Testis (tissue), 3 donors: ENCODE data around the gene AFF4. TPM values are rescaled to one million over a fixed set of nuclear protein-coding genes. Genes with fewer than 3 reads are reported as not detected.
"Not testable (repeated sequence)": the region's sequence is repeated elsewhere in the genome, so short reads cannot be mapped to it uniquely, and the experiment has no call there.

Source experiments
- DNase-seq: peaks from one replicate; pipeline ENCODE4 v3.0.0-alpha.2; 2019
- H3K27ac ChIP-seq, 2 donors: fragments of 200-600 bp; sonication (generic); one replicate each; pipeline ENCODE4 v1.5.1; 2019
- H3K27me3 ChIP-seq: fragments of 200-600 bp; sonication (generic); one replicate; pipeline ENCODE4 v1.5.1; 2019
- H3K36me3 ChIP-seq: fragments of 200-600 bp; sonication (generic); one replicate; pipeline ENCODE4 v1.5.1; 2017; ENCODE audit warnings: low read depth; ENCODE audit errors: missing control alignments
- H3K4me1 ChIP-seq: fragments of 200-600 bp; sonication (generic); one replicate; pipeline ENCODE4 v1.5.1; 2019
- H3K4me3 ChIP-seq, 2 donors: fragments of 200-600 bp; sonication (generic); one replicate each; pipeline ENCODE4 v1.5.1; 2017 to 2019
- H3K9me3 ChIP-seq: fragments of 200-600 bp; sonication (generic); one replicate; pipeline ENCODE4 v1.5.1; 2017
- POLR2A ChIP-seq: fragments of 450-650 bp; IDR thresholded peaks from one replicate; pipeline ENCODE4 v1.6.1; 2017; ENCODE audit warnings: antibody characterized with exemption, mild to moderate bottlenecking, moderate library complexity
- WGBS, 2 donors: methylation state at CpG; one replicate each; pipeline ENCODE4 v1.1.5; 2018; 5-methylcytosine and 5-hydroxymethylcytosine counted together
- intact Hi-C: fragments of 100-400 bp; cut with DNase I; formaldehyde crosslinking; loops from one replicate; pipeline ENCODE4 v1.15.1; 2023; ENCODE audit warnings: low total_unique reads
- polyA plus RNA-seq: library from polyadenylated mRNA; stranded (reverse); fragments of 350-450 nt; fragmentation: Illumina TruSeq; extraction: RNeasy Lipid Tissue Mini Kit (QIAGEN cat#74804); gene quantifications from one replicate; pipeline ENCODE4 v1.2.3, GENCODE V29; 2014; ENCODE audit warnings: low read depth, low replicate concordance; ENCODE audit not compliant: insufficient read depth
- total RNA-seq, 2 donors: library from RNA; depleted of rRNA; stranded (reverse); fragments of >200 nt; gene quantifications; one replicate each; pipeline ENCODE4 v1.2.3, GENCODE V29; 2016
- TF ChIP-seq, protein P1 (sequence below), 3 experiments: fragments of 450-650 bp in 2 of 3; fragments of 200-600 bp in 1 of 3; sonication (generic) in 1 of 3; IDR thresholded peaks; one replicate each; pipeline ENCODE4 v1.5.1; 2016 to 2019; ENCODE audit warnings: antibody characterized with exemption in 3 of 3, mild to moderate bottlenecking in 2 of 3, moderate library complexity in 1 of 3

Gene AFF4
- total and polyA plus RNA-seq, 3 donors from 2014 or later: 57.2 to 112 (median 112) TPM

DNA sequence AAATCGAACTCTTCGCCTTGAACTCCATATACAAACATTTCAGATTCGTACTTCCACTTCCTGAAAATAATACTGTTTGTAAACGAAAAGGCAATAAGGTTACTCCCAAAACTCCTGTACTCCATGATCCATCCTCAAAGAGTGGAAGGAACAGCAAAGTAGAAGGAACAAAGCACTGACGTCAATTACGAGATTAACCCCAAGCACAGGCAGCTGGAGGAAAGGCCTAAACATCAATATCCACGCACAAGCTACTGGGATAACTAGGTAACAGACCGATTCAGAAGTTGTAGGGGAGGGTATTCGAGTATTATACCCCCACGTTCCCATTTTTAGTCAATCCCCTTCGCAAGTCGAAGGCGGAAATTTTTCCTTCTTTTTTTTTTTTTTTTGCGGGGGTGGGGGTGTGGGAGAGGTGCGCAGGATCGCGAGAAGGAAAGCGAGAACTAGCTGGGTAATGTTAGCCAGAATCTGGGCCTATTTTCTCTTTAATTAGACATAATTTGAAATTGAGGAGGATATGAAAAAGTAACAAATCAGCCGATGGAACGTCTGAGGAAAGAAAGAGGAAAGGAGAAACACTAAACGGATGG, 909 bp downstream of the AFF4 start:
- 0% methylated on average over 21 of the region's 21 CpGs for WGBS, 2 donors
- Histone ChIP-seq H3K9me3 (no peaks in the 10 kb centered on the region), H3K4me1 (peaks cover 12% of the 10 kb centered on the region), H3K27me3 (no peaks in the 10 kb centered on the region), H3K36me3 (no peaks in the 10 kb centered on the region), H3K4me3 (peak overlapping the region; percentile 89 to 95), H3K27ac (peak overlapping the region; percentile 99 to 100)
- intact Hi-C loops: no loop called here
- DNase-seq: peak; percentile 49
- no peak for TF ChIP-seq POLR2A
- TF ChIP-seq, protein P1, sequence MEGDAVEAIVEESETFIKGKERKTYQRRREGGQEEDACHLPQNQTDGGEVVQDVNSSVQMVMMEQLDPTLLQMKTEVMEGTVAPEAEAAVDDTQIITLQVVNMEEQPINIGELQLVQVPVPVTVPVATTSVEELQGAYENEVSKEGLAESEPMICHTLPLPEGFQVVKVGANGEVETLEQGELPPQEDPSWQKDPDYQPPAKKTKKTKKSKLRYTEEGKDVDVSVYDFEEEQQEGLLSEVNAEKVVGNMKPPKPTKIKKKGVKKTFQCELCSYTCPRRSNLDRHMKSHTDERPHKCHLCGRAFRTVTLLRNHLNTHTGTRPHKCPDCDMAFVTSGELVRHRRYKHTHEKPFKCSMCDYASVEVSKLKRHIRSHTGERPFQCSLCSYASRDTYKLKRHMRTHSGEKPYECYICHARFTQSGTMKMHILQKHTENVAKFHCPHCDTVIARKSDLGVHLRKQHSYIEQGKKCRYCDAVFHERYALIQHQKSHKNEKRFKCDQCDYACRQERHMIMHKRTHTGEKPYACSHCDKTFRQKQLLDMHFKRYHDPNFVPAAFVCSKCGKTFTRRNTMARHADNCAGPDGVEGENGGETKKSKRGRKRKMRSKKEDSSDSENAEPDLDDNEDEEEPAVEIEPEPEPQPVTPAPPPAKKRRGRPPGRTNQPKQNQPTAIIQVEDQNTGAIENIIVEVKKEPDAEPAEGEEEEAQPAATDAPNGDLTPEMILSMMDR (IDR thresholded peaks at IDR 0.05): no peak

DNA sequence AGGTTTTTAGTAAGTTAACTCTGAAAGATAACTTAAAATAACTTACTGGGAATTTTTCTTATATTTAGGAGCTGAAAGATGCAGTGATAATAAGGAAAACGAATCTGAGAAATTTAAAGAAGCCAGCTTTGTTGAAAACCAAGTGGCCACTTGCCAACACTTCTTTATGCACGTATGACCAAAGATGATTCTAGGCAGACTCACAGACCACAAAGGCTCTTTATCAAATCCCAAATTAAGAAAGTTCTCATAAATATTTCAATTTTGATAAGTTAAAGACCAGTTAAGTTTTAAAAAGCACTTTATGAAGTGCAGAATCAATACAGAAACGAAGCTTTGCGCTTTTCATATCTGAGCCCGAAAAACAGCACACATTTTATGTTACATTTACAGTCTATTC, 1.5 kb downstream of the AFF4 start:
- Histone ChIP-seq H3K4me1 (peaks cover 12% of the 10 kb centered on the region), H3K4me3 (peak overlapping the region; percentile 89 to 95), H3K9me3 (no peaks in the 10 kb centered on the region), H3K27me3 (no peaks in the 10 kb centered on the region), H3K36me3 (no peaks in the 10 kb centered on the region), H3K27ac (peak overlapping the region; percentile 99 to 100)
- intact Hi-C loops: no loop called here
- DNase-seq: peak; percentile 50
- no peak for TF ChIP-seq POLR2A
- TF ChIP-seq, protein P1 (IDR thresholded peaks at IDR 0.05): no peak
- WGBS, 2 donors: 3 to 6% methylated on average over 5 of the region's 5 CpGs

DNA sequence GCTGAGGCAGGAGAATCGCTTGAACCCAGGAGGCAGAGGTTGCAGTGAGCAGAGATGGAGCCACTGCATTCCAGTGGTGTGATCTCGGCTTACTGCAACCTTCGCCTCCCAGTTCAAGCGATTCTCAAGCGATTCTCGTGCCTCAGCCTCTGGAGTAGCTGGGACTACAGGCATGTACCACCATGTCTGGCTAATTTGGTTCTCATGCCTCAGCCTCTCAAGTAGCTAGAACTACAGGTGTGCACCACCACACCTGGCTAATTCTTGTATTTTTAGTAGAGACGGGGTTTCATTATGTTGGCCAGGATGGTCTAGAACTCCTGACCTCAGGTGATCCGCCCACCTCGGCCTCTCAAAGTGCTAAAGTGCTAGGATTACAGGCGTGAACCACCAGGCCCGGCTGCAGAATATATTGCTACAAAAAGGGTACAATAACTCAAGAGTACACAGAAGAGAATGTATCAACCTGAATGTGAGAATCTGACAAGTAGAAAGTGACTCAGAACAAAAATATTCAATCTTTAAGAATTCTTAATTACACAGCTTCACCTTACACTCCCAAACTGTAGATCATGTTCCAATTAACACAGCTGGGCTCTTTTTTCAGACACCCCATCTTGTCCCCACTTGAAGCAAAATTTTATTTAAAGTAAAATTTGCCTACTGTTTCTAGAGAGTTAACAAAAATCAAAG, 2.2 kb downstream of the AFF4 start:
- intact Hi-C loops, H3K9me3 ChIP-seq: not testable (repeated sequence)

DNA sequence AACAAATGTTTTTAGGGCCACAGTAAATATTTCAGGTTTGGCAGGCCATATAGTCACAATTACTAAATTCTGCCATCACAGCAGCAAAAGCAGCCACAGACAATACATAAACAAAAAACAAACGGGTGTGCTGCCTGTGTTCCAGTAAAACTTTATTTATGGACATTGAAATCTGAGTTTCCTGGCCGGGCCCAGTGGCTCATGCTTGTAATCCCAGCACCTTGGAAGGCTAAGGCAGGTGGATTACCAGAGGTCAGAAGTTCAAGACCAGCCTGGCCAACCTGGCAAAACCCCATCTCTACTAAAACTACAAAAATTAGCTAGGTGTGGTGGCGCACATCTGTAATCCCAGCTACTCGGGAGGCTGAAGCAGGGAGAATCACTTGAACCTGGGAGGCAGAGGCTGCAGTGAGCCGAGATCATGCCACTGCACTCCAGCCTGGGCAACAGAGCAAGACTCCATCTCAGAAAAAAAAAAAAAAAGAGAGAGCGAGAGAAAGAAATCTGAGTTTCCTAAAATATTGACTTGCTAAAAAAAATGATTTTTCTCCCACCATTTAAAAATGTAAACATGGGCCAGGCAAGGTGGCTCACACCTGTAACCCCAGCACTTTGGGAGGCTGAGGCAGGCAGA, 7.2 kb downstream of the AFF4 start:
- H3K9me3 ChIP-seq, H3K36me3 ChIP-seq, H3K27me3 ChIP-seq, H3K4me1 ChIP-seq, DNase-seq, H3K4me3 ChIP-seq, H3K27ac ChIP-seq, intact Hi-C loops: not testable (repeated sequence)
- WGBS, 2 donors: 79 to 82% methylated on average over 6 of the region's 6 CpGs

More for the DNA sequence above, 2.2 kb downstream of the AFF4 start:
- Histone ChIP-seq H3K27ac (peak overlapping the region; percentile 99 to 100), H3K4me1 (peaks cover 12% of the 10 kb centered on the region), H3K4me3 (peak overlapping the region in 1 of 2 donors; percentile 95)
- WGBS, 2 donors: 51 to 72% methylated on average over 11 of the region's 11 CpGs
- H3K27me3 ChIP-seq, H3K36me3 ChIP-seq, DNase-seq: not testable (repeated sequence)

DNA sequence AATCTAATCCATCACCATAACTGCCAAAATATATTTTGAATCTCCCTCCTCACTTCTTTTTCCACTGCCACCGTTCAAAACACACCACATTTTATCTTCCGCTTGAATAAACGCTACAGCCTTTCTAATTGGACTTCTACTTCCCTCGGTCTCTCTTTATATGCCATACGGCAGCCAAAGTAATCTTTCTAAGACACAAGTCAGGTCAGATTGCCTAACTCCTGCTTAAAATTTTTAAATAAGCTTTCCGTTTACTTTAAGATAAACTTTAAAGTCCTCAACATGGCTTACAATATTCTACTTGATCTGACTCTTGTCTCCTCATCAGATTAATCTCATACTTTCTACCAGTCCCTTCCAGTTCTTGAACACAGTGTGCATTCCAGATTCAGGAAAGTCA, 9.7 kb downstream of the AFF4 start:
- WGBS, 2 donors: 58 to 64% methylated on average over 6 of the region's 6 CpGs
- no peak for TF ChIP-seq POLR2A
- TF ChIP-seq, protein P1 (IDR thresholded peaks at IDR 0.05): no peak
- H3K36me3 ChIP-seq: no peaks in the 10 kb centered on the region
- H3K9me3 ChIP-seq: no peaks in the 10 kb centered on the region
- no peaks in the 10 kb centered on the region for H3K27me3 ChIP-seq
- no peaks in the 10 kb centered on the region for H3K4me1 ChIP-seq
- no peak for DNase-seq
- no peak overlapping the region for H3K27ac ChIP-seq
- no peak overlapping the region for H3K4me3 ChIP-seq
- intact Hi-C loops: no loop called here
